PC-3 (cell line): ENCODE data around the gene ITGAE. TPM values are rescaled to one million over a fixed set of nuclear protein-coding genes. Genes with fewer than 3 reads are reported as not detected.

Experiments
- ATAC-seq: fragments of 200-7000 bp; cut with Tn5 transposase; 2 replicates; pipeline ENCODE4 v1.9.1; 2020; ENCODE audit warnings: mild to moderate bottlenecking, moderate library complexity
- BruUV-seq: library from RNA; stranded (reverse); fragments of 400-500 nt; replicated peaks from 2 replicates; lab custom pipeline; 2021; lab: Mats Ljungman, UMichigan
- CTCF ChIA-PET: fragments of 300-600 bp; sonication (Branson Sonifier 250); formaldehyde crosslinking; loops from one replicate; lab custom pipeline; 2022; ENCODE audit warnings: antibody characterized with exemption; lab: Charles Lee
- POLR2A ChIA-PET: fragments of 300-600 bp; sonication (Branson Sonifier 250); formaldehyde crosslinking; loops from one replicate; lab custom pipeline; 2022; ENCODE audit warnings: antibody characterized with exemption; ENCODE audit not compliant: unreplicated experiment; lab: Charles Lee
- DNase-seq: peaks from one replicate; pipeline ENCODE4 v3.0.0-alpha.2; 2015
- H2AFZ ChIP-seq: fragments of 300-600 bp; sonication (generic); 2 replicates; pipeline ENCODE4 v1.6.0; 2016; ENCODE audit warnings: antibody characterized with exemption, low read length
- H3F3A ChIP-seq: fragments of 300-600 bp; sonication (generic); one replicate; pipeline ENCODE4 v1.6.0; 2017; ENCODE audit warnings: antibody characterized with exemption, low read length, control low read depth, mild to moderate bottlenecking; ENCODE audit not compliant: unreplicated experiment
- H3K27ac ChIP-seq: fragments of 300-600 bp; sonication (generic); 2 replicates; pipeline ENCODE4 v1.5.1; 2016; ENCODE audit warnings: mild to moderate bottlenecking, low read length
- H3K27me3 ChIP-seq: fragments of 300-600 bp; sonication (generic); 2 replicates; pipeline ENCODE4 v1.6.1; 2016; ENCODE audit warnings: low read length, mixed read lengths
- H3K36me3 ChIP-seq: fragments of 300-600 bp; sonication (generic); 2 replicates; pipeline ENCODE4 v1.6.1; 2016; ENCODE audit warnings: low read depth, mixed run types, low read length, mixed read lengths
- H3K4me1 ChIP-seq: fragments of 300-600 bp; sonication (generic); 2 replicates; pipeline ENCODE4 v1.5.1; 2016; ENCODE audit warnings: low read length; ENCODE audit not compliant: insufficient read depth
- H3K4me2 ChIP-seq: fragments of 300-600 bp; sonication (generic); 2 replicates; pipeline ENCODE4 v1.6.0; 2016; ENCODE audit warnings: low read length
- H3K4me3 ChIP-seq: fragments of 300-600 bp; sonication (generic); 2 replicates; pipeline ENCODE4 v1.5.1; 2016; ENCODE audit warnings: mild to moderate bottlenecking, low read length, mixed read lengths
- H3K79me2 ChIP-seq: fragments of 300-600 bp; sonication (generic); 2 replicates; pipeline ENCODE4 v1.6.1; 2017; ENCODE audit warnings: low read length, mixed read lengths
- H3K9ac ChIP-seq: fragments of 300-600 bp; sonication (generic); 2 replicates; pipeline ENCODE4 v1.6.0; 2016; ENCODE audit warnings: mild to moderate bottlenecking, low read length
- H3K9me2 ChIP-seq: fragments of 300-600 bp; sonication (generic); replicated peaks from 2 replicates; pipeline ENCODE4 v1.6.1; 2016; ENCODE audit warnings: mixed run types, low read length, mixed read lengths
- H3K9me3 ChIP-seq: fragments of 300-600 bp; sonication (generic); 2 replicates; pipeline ENCODE4 v1.6.1; 2016; ENCODE audit warnings: low read length, mixed read lengths
- H4K20me1 ChIP-seq: fragments of 300-600 bp; sonication (generic); 2 replicates; pipeline ENCODE4 v1.6.1; 2016; ENCODE audit warnings: low read length, mixed read lengths
- CTCF ChIP-seq: fragments of 300-600 bp; sonication (generic); conservative IDR thresholded peaks from 2 replicates; pipeline ENCODE4 v1.5.1; 2017; ENCODE audit warnings: antibody characterized with exemption, low read depth, mild to moderate bottlenecking, low read length
- EZH2 ChIP-seq: fragments of 300-600 bp; sonication (generic); IDR thresholded peaks from one replicate; pipeline ENCODE4 v1.6.1; 2017; ENCODE audit warnings: antibody characterized with exemption, mild to moderate bottlenecking, low read length; ENCODE audit not compliant: unreplicated experiment
- EZH2phosphoT487 ChIP-seq: fragments of 300-600 bp; sonication (generic); IDR thresholded peaks from 2 replicates; pipeline ENCODE4 v1.6.1; 2018; ENCODE audit warnings: mild to moderate bottlenecking, antibody characterized with exemption, low read length, borderline replicate concordance
- intact Hi-C: fragments of 100-400 bp; cut with micrococcal nuclease; formaldehyde crosslinking; loops from 2 replicates; pipeline ENCODE4 v1.9.0; 2023
- total RNA-seq: library from RNA; depleted of rRNA; stranded (reverse); fragments of >200 nt; gene quantifications from 2 replicates; pipeline ENCODE4 v1.2.3, GENCODE V29; 2014

Gene ITGAE
- total RNA-seq, 1 experiment from 2014 or later = 42.0 TPM

- H3K4me2 ChIP-seq = no peak overlapping the region
- H3K36me3 ChIP-seq = peaks cover 17% of the 10 kb centered on the region
- CTCF ChIA-PET = no interaction called here
- no peak overlapping the region for H3K9ac ChIP-seq
- H4K20me1 ChIP-seq = no peaks in the 10 kb centered on the region
- BruUV-seq = no TSS peak
- H3K4me3 ChIP-seq = no peak overlapping the region
- no peaks in the 10 kb centered on the region for H3F3A ChIP-seq
- intact Hi-C loops = no loop called here
- no peaks in the 10 kb centered on the region for H3K9me3 ChIP-seq
- TF ChIP-seq CTCF (no peak), EZH2phosphoT487 (no peak), EZH2 (no peak)
- H3K9me2 ChIP-seq = no peaks in the 10 kb centered on the region
- peaks cover 12% of the 10 kb centered on the region for H3K4me1 ChIP-seq
- H2AFZ ChIP-seq = no peak overlapping the region
- DNase-seq (no peak), ATAC-seq (no peak)
- no peaks in the 10 kb centered on the region for H3K79me2 ChIP-seq
- no peaks in the 10 kb centered on the region for H3K27me3 ChIP-seq
- POLR2A ChIA-PET = no interaction called here
- no peak overlapping the region for H3K27ac ChIP-seq
Observed at GRCh38 chr17:3715296-3715695, 85.7 kb downstream of the ITGAE start.

GRCh38 chr17:3712811-3713463 is 88.1 kb downstream of the ITGAE start:
- Histone ChIP-seq H3K9me2 (no peaks in the 10 kb centered on the region), H3K27me3 (no peaks in the 10 kb centered on the region), H3K79me2 (no peaks in the 10 kb centered on the region), H3K4me3 (no peak overlapping the region), H3K9ac (no peak overlapping the region), H3K4me1 (peaks cover 5% of the 10 kb centered on the region; the same call in 1 of the 2 replicates), H3K36me3 (peaks cover 17% of the 10 kb centered on the region), H3F3A (no peaks in the 10 kb centered on the region), H4K20me1 (no peaks in the 10 kb centered on the region), H3K27ac (no peak overlapping the region), H3K4me2 (no peak overlapping the region), H2AFZ (no peak overlapping the region), H3K9me3 (no peaks in the 10 kb centered on the region)
- TF ChIP-seq EZH2phosphoT487 (no peak), EZH2 (no peak), CTCF (no peak)
- ATAC-seq (no peak), DNase-seq (no peak)
- ChIA-PET CTCF (no interaction called here), POLR2A (no interaction called here)
- intact Hi-C loops = no loop called here
- no TSS peak for BruUV-seq

GRCh38 chr17:3710951-3711383 is 90.0 kb downstream of the ITGAE start:
- BruUV-seq = no TSS peak
- no peak overlapping the region for H3K9ac ChIP-seq
- no peak overlapping the region for H2AFZ ChIP-seq
- H3K27me3 ChIP-seq = no peaks in the 10 kb centered on the region
- no peak overlapping the region for H3K4me3 ChIP-seq
- no peaks in the 10 kb centered on the region for H3F3A ChIP-seq
- no peak overlapping the region for H3K27ac ChIP-seq
- H3K79me2 ChIP-seq = no peaks in the 10 kb centered on the region
- H3K4me1 ChIP-seq = peaks cover 5% of the 10 kb centered on the region; the same call in 1 of the 2 replicates
- peak; percentile 55 for DNase-seq
- CTCF ChIA-PET = no interaction called here
- H3K9me2 ChIP-seq = no peaks in the 10 kb centered on the region
- no peak overlapping the region for H3K4me2 ChIP-seq
- peak; percentile 66 for ATAC-seq
- peaks cover 10% of the 10 kb centered on the region for H3K36me3 ChIP-seq
- POLR2A ChIA-PET = interaction anchor here (0.6 kb wide), 1 partner anchor 146 kb away, joined by 4 read pairs; no protein-coding TSS in a partner anchor
- no peaks in the 10 kb centered on the region for H4K20me1 ChIP-seq
- TF ChIP-seq EZH2 (no peak), CTCF (no peak), EZH2phosphoT487 (no peak)
- no peaks in the 10 kb centered on the region for H3K9me3 ChIP-seq
- intact Hi-C loops = no loop called here
